ENCODE results near the gene TSHZ2. TPM values are rescaled to one million over a fixed set of nuclear protein-coding genes. Genes with fewer than 3 reads are reported as not detected.

Gene TSHZ2
- total RNA-seq, 1 experiment from 2014 or later, result 0.07 TPM

- TF ChIP-seq JUND (IDR thresholded peaks at IDR 0.05), result no peak
- TF ChIP-seq CEBPB (IDR thresholded peaks at IDR 0.05; ENCODE audit: low read depth), result no peak
- no peak for TF ChIP-seq ELF1 (IDR thresholded peaks at IDR 0.05; ENCODE audit: borderline replicate concordance, low read depth)
- no peak for TF ChIP-seq REST (IDR thresholded peaks at IDR 0.05; ENCODE audit: low read depth)
- no peak for DNase-seq (ENCODE audit: low read depth, low spot score)
- Histone ChIP-seq H4K20me1 (ENCODE audit: insufficient read depth) (no peaks in the 10 kb centered on the region), H3K27ac (ENCODE audit: low read depth, low read length) (no peak overlapping the region), H3K79me2 (ENCODE audit: insufficient read depth, low read length) (no peaks in the 10 kb centered on the region), H2AFZ (ENCODE audit: low read depth, low read length, poor library complexity, severe bottlenecking) (no peak overlapping the region), H3K4me2 (ENCODE audit: low read length) (no peak overlapping the region), H3K9me3 (ENCODE audit: control insufficient read depth in 1 of 2, insufficient read depth in 1 of 2, low read depth in 1 of 2, low read length in 2 of 2) (peaks cover 0 to 6% of the 10 kb centered on the region in 2 experiments; a peak in 1 of 4 replicates), H3K9ac (ENCODE audit: low read length) (no peak overlapping the region), H3K9me2 (ENCODE audit: insufficient read depth) (no peaks in the 10 kb centered on the region), H3K4me3 (replicated peaks in 1 of 2; ENCODE audit: low read depth in 1 of 2, low read length in 2 of 2) (no peak overlapping the region), H3K36me3 (ENCODE audit: control insufficient read depth in 1 of 2, insufficient read depth in 2 of 2, low read length in 2 of 2) (no peaks in the 10 kb centered on the region), H3K27me3 (ENCODE audit: insufficient read depth, low read length) (no peaks in the 10 kb centered on the region), H3K4me1 (ENCODE audit: control insufficient read depth in 1 of 2, insufficient read depth in 2 of 2, low read length in 2 of 2) (no peaks in the 10 kb centered on the region)
- RAD21 ChIA-PET (ENCODE audit: low non-redundant PET in 1 of 2, low total read pairs in 2 of 2, uncharacterized antibody in 2 of 2, unreplicated experiment in 2 of 2), result no interaction called here
- intact Hi-C loops (cut with micrococcal nuclease), result no loop called here
- POLR2A ChIA-PET, result no interaction called here
- no TSS peak for BruUV-seq (replicated peaks)
- no peak for ATAC-seq
- CTCF ChIA-PET, result no interaction called here
These were observed 19.1 kb upstream of the TSHZ2 start for GRCh38 chr20:52953020-52953419.

- H3K9me2 ChIP-seq (ENCODE audit: insufficient read depth), result no peaks in the 10 kb centered on the region
- no peak for TF ChIP-seq SP1 (IDR thresholded peaks at IDR 0.05; ENCODE audit: low read depth)
- ATAC-seq, result no peak
- H3K36me3 ChIP-seq (ENCODE audit: control insufficient read depth in 1 of 2, insufficient read depth in 2 of 2, low read length in 2 of 2), result no peaks in the 10 kb centered on the region
- ChIA-PET POLR2A (no interaction called here), CTCF (no interaction called here), RAD21 (ENCODE audit: low non-redundant PET in 1 of 2, low total read pairs in 2 of 2, uncharacterized antibody in 2 of 2, unreplicated experiment in 2 of 2) (no interaction called here)
- H4K20me1 ChIP-seq (ENCODE audit: insufficient read depth), result no peaks in the 10 kb centered on the region
- H3K9me3 ChIP-seq (ENCODE audit: control insufficient read depth in 1 of 2, insufficient read depth in 1 of 2, low read depth in 1 of 2, low read length in 2 of 2), result no peaks in the 10 kb centered on the region; a peak in 1 of 4 replicates
- no peak overlapping the region for H2AFZ ChIP-seq (ENCODE audit: low read depth, low read length, poor library complexity, severe bottlenecking)
- no peak for DNase-seq (ENCODE audit: low read depth, low spot score)
- no peak overlapping the region for H3K4me3 ChIP-seq (replicated peaks in 1 of 2; ENCODE audit: low read depth in 1 of 2, low read length in 2 of 2)
- no peaks in the 10 kb centered on the region for H3K4me1 ChIP-seq (ENCODE audit: control insufficient read depth in 1 of 2, insufficient read depth in 2 of 2, low read length in 2 of 2)
- no peak overlapping the region for H3K9ac ChIP-seq (ENCODE audit: low read length)
- no peak overlapping the region for H3K27ac ChIP-seq (ENCODE audit: low read depth, low read length)
- no peak overlapping the region for H3K4me2 ChIP-seq (ENCODE audit: low read length)
- no peaks in the 10 kb centered on the region for H3K27me3 ChIP-seq (ENCODE audit: insufficient read depth, low read length)
- no TSS peak for BruUV-seq (replicated peaks)
- H3K79me2 ChIP-seq (ENCODE audit: insufficient read depth, low read length), result no peaks in the 10 kb centered on the region
- intact Hi-C loops (cut with micrococcal nuclease), result no loop called here
These were observed 17.3 kb upstream of the TSHZ2 start for GRCh38 chr20:52954849-52955248.

All from HCT116 (cell line).